Measurements from ENCODE around the gene PCNX3. TPM values are rescaled to one million over a fixed set of nuclear protein-coding genes. Genes with fewer than 3 reads are reported as not detected.

The PCNX3 gene
- total and polyA plus RNA-seq, 4 donors, result 13.9 to 53.8 (median 20.4) TPM

- 78 to 89% methylated on average over 50 to 51 of the region's 51 CpGs for whole genome bisulfite sequencing, 2 donors
- ATAC-seq (ENCODE audit: insufficient read depth, low FRiP score) (no peak), DNase-seq (no peak)
- Histone ChIP-seq H3K27me3 (ENCODE audit: control insufficient read depth in 3 of 3, insufficient read depth in 3 of 3, low read length in 2 of 3) (peaks cover 0 to 15% (median 3%) of the 10 kb centered on the region in 3 donors), H3K9ac (ENCODE audit: insufficient read depth in 1 of 2, low read length in 2 of 2) (no peak overlapping the region), H3K27ac (ENCODE audit: low read depth in 1 of 2, low read length in 1 of 2) (no peak overlapping the region), H3K4me3 (no peak overlapping the region), H3K36me3 (ENCODE audit: control insufficient read depth in 4 of 4, insufficient read depth in 4 of 4, low read length in 4 of 4) (peaks cover 0 to 46% (median 15%) of the 10 kb centered on the region in 4 donors), H3K9me3 (ENCODE audit: control insufficient read depth in 4 of 4, insufficient read depth in 3 of 4, low read length in 3 of 4) (no peaks in the 10 kb centered on the region), H3K4me1 (ENCODE audit: control insufficient read depth in 5 of 5, insufficient read depth in 5 of 5, low read length in 5 of 5) (peaks cover 0 to 11% (median 0%) of the 10 kb centered on the region in 5 donors)
- TF ChIP-seq CTCF (IDR thresholded peaks at IDR 0.05; ENCODE audit: control extremely low read depth, extremely low read depth), result no peak
Measured at GRCh38 chr11:65585396-65586246, 30.0 kb upstream of the PCNX3 start.

- no peak overlapping the region for H3K4me3 ChIP-seq
Measured at GRCh38 chr11:65586247-65586630, 29.3 kb upstream of the PCNX3 start.

GRCh38 chr11:65586676-65587075, 28.9 kb upstream of the PCNX3 start:
- Histone ChIP-seq H3K4me1 (ENCODE audit: control insufficient read depth in 5 of 5, insufficient read depth in 5 of 5, low read length in 5 of 5) (peaks cover 0 to 11% (median 0%) of the 10 kb centered on the region in 5 donors), H3K4me3 (no peak overlapping the region), H3K9me3 (ENCODE audit: control insufficient read depth in 4 of 4, insufficient read depth in 3 of 4, low read length in 3 of 4) (no peaks in the 10 kb centered on the region), H3K27ac (ENCODE audit: low read depth in 1 of 2, low read length in 1 of 2) (peak overlapping the region in 1 of 2 donors; percentile 49), H3K27me3 (ENCODE audit: control insufficient read depth in 3 of 3, insufficient read depth in 3 of 3, low read length in 2 of 3) (peaks cover 0 to 15% (median 3%) of the 10 kb centered on the region in 3 donors), H3K9ac (ENCODE audit: insufficient read depth in 1 of 2, low read length in 2 of 2) (no peak overlapping the region), H3K36me3 (ENCODE audit: control insufficient read depth in 4 of 4, insufficient read depth in 4 of 4, low read length in 4 of 4) (peaks cover 0 to 40% (median 13%) of the 10 kb centered on the region in 4 donors)
- no peak for TF ChIP-seq CTCF (IDR thresholded peaks at IDR 0.05; ENCODE audit: control extremely low read depth, extremely low read depth)
- DNase-seq (no peak), ATAC-seq (ENCODE audit: insufficient read depth, low FRiP score) (no peak)
- WGBS, 2 donors, result 79% methylated on average over 2 of the region's 2 CpGs

More at GRCh38 chr11:65586247-65586630, 29.3 kb upstream of the PCNX3 start:
- Histone ChIP-seq H3K27ac (ENCODE audit: low read depth in 1 of 2, low read length in 1 of 2) (no peak overlapping the region), H3K4me1 (ENCODE audit: control insufficient read depth in 5 of 5, insufficient read depth in 5 of 5, low read length in 5 of 5) (peaks cover 0 to 11% (median 0%) of the 10 kb centered on the region in 5 donors), H3K9me3 (ENCODE audit: control insufficient read depth in 4 of 4, insufficient read depth in 3 of 4, low read length in 3 of 4) (no peaks in the 10 kb centered on the region), H3K27me3 (ENCODE audit: control insufficient read depth in 3 of 3, insufficient read depth in 3 of 3, low read length in 2 of 3) (peaks cover 0 to 15% (median 3%) of the 10 kb centered on the region in 3 donors), H3K9ac (ENCODE audit: insufficient read depth in 1 of 2, low read length in 2 of 2) (no peak overlapping the region), H3K36me3 (ENCODE audit: control insufficient read depth in 4 of 4, insufficient read depth in 4 of 4, low read length in 4 of 4) (peaks cover 0 to 44% (median 15%) of the 10 kb centered on the region in 4 donors)
- TF ChIP-seq CTCF (IDR thresholded peaks at IDR 0.05; ENCODE audit: control extremely low read depth, extremely low read depth), result no peak
- ATAC-seq (ENCODE audit: insufficient read depth, low FRiP score), result no peak
- no peak for DNase-seq
- WGBS, 2 donors, result 81 to 87% methylated on average over 4 of the region's 4 CpGs

Data from lung (tissue), 12 donors.